ENCODE measurements around the gene PPP1R26. TPM values are rescaled to one million over a fixed set of nuclear protein-coding genes. Genes with fewer than 3 reads are reported as not detected.
A peak's percentile ranks its signal among the peaks of the same experiment; 100 is the strongest.
"Not testable (repeated sequence)": the region's sequence is repeated elsewhere in the genome, so short reads cannot be mapped to it uniquely, and the experiment has no call there.

PPP1R26 gene
- total RNA-seq, 1 donor, result 21.3 TPM

DNA sequence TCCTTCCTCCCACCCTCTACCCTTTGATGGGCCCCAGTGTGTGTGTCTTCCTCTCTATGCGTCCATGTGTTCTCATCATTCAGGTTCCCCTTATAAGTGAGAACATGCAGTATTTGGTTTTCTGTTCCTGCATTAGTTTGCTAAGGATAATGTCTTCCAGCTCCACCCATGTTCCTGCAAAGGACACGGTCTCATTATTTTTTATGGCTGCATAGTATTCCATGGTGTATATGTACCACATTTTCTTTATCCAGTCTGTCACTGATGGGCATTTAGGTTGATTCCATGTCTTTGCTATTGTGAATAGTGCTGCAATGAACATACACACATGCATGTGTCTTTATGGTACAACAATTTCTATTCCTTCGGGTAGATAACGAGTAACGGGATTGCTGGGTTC, 21.1 kb upstream of the PPP1R26 start:
- DNase-seq (ENCODE audit: low read depth in 2 of 3, low spot score in 2 of 3), result not testable (repeated sequence)

DNA sequence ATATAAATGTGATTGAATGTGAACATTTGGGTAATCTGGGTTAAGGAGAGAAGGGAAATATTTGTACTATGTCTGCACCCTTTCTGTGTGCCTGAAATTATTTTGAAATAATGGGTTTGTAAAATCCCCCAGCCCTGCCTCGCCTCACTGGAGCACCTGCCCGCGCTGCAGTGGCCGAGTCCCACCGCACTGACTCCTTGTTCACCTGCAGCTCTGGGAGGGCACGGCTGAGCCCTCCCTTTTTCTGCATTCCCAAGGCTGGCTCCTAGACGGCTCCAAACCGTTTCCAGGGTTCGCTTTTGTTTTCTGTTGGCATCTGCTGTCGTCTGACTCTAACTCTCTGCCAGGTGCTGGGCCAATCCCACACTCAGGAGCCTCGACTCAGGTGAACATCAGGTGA, 17.6 kb upstream of the PPP1R26 start:
- no peak for DNase-seq (ENCODE audit: low read depth in 2 of 3, low spot score in 2 of 3)

DNA sequence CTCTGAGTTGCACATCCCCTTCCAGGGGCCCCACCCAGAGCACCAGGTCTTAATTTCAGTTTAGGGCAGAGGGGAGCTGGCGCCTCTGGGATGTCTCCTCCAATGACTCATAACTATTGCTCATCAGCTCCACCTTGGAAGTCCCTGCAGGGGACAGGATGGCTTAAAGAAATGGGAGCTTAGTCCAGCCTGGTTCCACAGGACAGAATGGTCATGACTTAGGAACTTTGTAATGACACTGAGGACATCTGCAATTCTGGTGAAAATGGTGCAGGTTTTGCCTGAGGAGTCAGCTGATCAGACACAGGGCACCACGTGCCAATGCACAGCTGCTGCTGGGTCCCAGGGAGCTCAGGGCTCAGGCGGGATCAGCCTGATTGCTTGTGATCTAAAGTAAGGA, 16.4 kb upstream of the PPP1R26 start:
- DNase-seq (ENCODE audit: low read depth in 2 of 3, low spot score in 2 of 3), result no peak

DNA sequence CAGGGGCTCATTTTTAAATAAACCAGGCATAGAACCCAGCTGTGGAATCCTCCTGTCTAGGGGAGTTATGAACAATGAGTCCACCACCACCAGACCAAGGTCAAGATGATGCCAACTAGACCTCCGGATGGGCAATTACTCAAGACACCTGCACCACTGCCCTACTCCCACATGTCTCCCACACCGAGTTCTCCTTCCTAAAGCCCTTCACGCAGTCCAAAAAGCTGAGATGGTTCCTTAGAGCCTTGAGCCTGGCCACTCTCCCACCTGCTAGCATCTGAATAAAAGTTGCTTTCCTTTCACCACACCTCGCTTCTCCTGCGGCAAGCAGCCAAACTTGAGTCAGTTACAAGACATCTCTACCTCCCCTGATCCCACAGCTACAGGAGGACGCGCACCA, 15.4 kb upstream of the PPP1R26 start:
- DNase-seq (ENCODE audit: low read depth in 2 of 3, low spot score in 2 of 3), result no peak

GRCh38 chr9:135468854-135469521, 10.6 kb upstream of the PPP1R26 start:
- no peak for DNase-seq (ENCODE audit: low read depth in 2 of 3, low spot score in 2 of 3)

DNA sequence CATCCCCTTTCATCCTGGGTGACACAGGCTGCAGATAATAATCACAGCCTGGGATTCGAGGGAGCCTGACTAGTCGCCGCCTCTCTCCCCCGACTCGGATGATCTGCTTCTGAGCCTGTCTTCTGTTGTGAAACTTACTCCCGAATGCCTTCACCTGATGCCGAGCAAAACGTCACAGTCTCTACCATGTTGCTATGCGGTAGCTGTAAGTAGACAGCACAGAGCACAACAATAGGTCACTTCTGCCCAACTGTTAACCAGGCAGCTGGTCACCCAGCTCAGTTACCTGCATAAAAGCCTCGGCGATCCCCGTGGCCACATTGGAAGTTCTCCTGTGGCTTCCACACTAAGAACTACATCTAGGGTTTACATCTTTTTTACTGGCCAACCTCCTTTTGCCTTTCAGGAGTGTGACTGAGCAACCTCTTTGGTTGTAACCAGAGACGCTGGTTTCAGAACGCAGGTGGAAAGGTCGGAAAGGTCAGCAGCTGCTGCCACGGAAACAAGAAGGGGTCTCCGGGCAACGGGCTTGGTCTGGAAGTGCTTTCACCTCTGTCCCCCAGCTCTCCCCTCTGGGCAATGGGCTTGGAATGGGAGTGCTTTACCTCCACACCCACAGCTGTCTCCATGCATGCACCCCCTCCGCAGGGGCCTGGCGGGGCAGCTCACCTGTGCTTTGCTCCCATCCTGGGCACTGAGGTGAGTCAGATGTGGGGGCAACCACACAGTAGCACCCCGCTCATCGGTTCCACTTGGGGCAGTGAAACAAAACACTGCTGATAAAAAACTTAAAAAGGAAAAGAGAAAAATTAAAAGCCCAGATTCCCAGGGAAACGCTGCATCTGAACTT, 7.6 kb upstream of the PPP1R26 start:
- DNase-seq (ENCODE audit: low read depth in 2 of 3, low spot score in 2 of 3), result no peak

DNA sequence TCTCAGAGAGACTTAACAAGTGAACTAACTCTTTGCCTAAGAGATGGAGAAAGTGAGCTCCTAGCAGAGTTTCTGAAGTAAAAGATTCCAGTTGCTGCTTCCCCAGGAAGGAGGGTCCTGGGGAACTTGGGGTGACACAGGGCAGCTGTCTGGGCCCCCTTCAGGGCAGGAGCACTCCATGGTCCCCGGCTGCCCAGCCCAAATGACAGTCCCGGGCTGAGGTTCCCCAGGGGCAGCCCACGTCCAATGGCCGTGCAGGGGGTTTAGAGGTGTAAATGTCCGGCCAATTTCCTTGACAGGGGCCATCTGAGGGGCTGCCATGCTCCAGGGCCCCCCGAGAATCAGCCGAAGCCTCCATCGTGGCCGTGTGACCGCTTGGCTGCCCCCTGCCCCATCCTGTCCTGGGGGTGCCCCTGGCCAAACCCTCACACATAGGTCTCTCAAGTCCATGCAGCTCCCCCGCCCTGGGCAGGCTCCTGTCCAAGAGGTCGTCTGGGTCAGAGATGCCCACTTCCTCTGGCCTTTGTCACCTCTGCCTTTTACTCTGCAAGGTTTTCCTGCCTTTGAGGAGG, 5.5 kb upstream of the PPP1R26 start:
- no peak for DNase-seq (ENCODE audit: low read depth in 2 of 3, low spot score in 2 of 3)

- DNase-seq (ENCODE audit: low read depth in 2 of 3, low spot score in 2 of 3), result peak in 2 of 3 donors; percentile 60 to 62
Observed at GRCh38 chr9:135474915-135475314, 4.7 kb upstream of the PPP1R26 start.

DNA sequence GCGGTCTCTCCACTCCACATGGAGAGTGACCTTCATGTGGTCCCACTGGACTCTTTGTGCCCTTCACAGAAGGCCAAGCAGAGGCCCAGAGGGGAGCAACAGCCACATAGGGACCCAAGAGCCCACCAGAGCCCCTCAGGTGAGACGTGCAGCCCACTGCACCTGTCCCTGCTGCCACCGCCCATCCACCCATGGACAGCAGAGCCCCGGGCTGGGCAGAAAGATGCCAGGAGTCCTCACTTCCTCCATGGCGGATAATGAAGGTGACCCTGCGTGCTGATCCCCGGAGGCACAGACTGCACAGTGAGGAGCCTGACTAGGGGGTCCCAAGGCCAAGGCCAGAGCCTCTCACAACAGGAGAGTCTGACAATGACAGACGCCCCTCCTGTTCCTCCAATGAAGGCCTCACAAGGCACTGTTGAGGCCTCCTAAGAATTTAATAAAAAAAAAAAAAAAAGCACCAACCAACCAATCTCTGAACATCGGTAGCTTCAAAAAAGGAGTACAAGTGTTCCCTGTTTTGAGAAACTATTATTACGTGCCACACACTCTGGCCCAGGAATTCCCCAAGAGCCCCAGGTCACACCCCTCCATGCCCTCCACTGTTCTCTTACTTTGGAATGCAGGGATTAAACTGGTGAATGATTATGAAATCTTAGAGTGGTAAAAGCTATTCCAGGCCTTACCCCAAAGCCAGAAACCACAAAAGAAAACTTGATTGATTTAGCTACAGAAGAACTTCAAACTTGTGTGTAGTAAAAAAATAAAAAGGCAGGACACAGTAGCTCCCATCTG, 2.8 kb upstream of the PPP1R26 start:
- no peak for DNase-seq (ENCODE audit: low read depth in 2 of 3, low spot score in 2 of 3)

DNA sequence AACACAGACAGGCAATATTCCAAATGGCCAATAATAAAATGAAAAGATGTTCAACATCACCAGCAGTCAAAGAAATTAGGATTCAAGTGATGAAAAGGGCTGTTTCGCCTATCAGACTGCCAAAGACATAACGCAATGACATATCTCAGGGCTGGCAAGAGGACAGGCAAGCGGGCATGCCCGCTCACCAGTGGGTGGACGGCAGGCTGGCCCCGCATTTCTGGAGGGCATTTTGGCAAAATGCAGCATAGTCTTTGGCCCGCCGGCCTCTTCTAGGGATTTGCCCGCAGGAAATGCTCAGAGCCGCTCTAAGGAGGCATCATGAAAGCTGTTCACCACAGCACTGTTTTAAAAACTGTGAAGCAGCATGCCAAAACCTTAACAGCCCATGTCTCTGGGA, 1.4 kb upstream of the PPP1R26 start:
- DNase-seq (ENCODE audit: low read depth in 2 of 3, low spot score in 2 of 3), result no peak

GRCh38 chr9:135478829-135479468, 633 bp upstream of the PPP1R26 start:
- DNase-seq (ENCODE audit: low read depth in 2 of 3, low spot score in 2 of 3), result peak in 2 of 3 donors; percentile 48 to 51

DNA sequence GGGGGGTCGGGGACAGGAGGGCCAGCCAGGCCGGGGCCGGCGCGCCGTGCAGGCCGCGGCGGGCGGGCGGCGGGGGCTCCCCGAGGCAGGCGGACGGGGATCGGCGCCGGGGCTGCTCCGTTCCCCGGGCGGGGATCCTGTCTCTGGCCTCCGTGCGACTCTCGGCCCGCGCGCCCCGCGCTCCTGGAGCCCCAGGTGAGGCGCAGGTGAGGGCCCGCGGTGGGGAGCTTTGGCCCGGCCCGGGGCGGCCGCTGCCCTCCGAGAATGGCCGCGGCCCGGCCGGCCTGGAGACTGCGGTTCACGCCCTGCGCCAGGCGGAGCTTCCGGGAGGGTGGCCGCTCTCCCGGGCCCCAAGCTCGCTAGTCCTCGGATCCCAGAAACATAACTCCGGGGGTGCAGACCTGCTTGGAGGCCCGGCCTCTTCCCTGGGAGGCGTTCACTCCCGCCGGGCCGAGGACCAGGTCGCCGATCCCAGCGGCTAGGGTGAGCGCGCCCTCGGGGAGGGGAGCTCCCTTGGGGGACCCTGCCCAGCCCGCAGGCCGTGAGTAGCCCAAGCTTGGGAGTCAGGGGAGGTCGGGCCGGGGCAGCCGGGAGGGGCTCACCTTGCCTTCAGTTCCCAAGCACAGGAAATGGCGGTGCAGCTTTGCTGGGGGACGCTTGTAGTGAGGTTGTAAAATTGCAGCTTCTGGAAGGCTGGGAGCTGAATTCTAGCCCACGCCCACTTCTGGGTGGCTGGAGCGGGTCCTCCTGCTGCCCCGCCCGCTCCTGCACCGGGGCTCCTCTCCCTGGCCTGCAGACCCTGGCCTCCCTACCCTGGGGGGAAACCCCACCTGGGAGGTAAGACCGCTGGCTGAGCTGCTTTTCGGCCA, 723 bp downstream of the PPP1R26 start:
- no peak for DNase-seq (ENCODE audit: low read depth in 2 of 3, low spot score in 2 of 3)

DNA sequence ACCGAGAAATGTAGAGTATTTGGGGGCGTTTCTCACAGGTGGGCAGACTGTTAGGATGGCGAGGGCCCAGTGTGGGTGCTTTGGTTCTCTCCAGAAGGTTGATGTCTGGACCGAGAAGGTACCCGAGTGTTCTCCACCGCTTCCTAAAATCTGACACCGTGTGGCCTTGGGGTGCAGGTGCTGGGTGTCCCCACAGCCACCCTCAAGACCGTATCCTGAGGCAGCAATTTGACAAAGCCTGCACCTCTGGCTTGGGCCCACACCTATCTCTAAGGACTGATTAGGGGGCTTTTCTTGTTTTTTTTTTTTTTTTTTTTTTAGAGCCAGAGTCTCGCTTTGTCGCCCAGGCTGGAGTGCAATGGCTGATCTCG, 1.3 kb downstream of the PPP1R26 start:
- peak in 1 of 3 donors; percentile 30 for DNase-seq (ENCODE audit: low read depth in 2 of 3, low spot score in 2 of 3)

DNA sequence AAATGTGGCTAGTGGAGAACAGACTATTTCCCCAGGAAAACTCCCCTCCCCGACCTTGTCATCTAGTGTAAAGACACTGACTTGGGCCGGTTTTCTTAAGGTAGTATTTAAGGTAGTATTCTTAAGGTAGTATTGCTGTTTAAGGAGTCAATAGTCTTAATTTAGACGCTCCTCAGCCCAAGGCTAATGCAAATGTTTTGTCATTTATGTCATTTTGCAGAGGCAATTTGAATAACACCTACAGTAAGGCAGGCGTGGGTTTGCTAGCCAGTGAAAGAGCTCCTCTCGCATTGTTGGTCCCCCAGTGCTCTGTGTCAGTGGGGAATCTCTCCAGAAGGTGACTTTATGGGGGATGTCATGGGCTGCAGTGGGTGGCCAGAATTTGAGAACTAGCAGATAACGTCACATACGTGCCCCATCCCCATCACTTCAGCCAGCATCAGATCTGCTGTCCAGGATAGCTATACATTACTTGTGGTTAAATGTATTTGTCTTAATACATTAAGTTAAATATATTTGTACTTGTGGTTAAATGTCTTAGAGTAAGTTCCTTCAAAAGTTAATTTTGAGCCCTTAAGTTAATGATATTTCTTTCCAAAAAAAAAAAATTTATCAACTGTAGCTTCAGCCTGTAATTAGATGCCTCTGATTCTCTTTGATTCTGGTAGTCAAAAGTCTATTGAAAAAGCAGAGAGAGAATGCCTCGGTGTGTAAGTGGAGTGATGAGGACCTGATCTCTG, 2.6 kb downstream of the PPP1R26 start:
- DNase-seq (ENCODE audit: low read depth in 2 of 3, low spot score in 2 of 3), result no peak

GRCh38 chr9:135484460-135485277, 5.1 kb downstream of the PPP1R26 start:
- no peak for DNase-seq (ENCODE audit: low read depth in 2 of 3, low spot score in 2 of 3)

DNA sequence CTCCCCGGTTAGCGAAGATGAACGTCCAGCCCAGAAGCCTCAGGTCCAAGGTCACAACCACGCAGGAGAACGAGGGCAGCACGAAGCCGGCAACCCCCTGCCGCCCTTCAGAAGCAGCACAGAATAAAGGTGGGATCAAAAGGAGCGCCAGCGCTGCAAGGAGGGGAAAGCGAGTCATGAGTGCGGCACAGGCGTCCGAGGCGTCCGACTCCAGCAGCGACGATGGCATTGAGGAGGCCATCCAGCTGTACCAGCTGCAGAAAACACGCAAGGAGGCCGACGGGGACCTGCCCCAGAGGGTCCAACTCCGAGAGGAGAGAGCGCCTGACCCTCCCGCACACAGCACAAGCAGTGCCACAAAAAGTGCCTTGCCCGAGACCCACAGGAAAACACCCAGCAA, 5.8 kb downstream of the PPP1R26 start:
- no peak for DNase-seq (ENCODE audit: low read depth in 2 of 3, low spot score in 2 of 3)

- DNase-seq (ENCODE audit: low read depth in 2 of 3, low spot score in 2 of 3), result no peak
Observed at GRCh38 chr9:135485832-135486231, 6.2 kb downstream of the PPP1R26 start.
